AG04450 (cell line): ENCODE measurements around the gene UCHL3. TPM values are rescaled to one million over a fixed set of nuclear protein-coding genes. Genes with fewer than 3 reads are reported as not detected.

ENCODE experiments used
- CTCF ChIA-PET: fragments of 300-600, 350-600 bp; formaldehyde crosslinking; extraction: SDS; loops from one replicate; lab custom pipeline; 2022; ENCODE audit warnings: antibody characterized with exemption, inconsistent platforms; lab: Charles Lee
- POLR2A ChIA-PET: fragments of 350-600 bp; formaldehyde crosslinking; extraction: SDS; loops from one replicate; lab custom pipeline; 2021; ENCODE audit warnings: antibody characterized with exemption, inconsistent platforms; lab: Yijun Ruan, JAX
- DNase-seq: peaks from one replicate; pipeline ENCODE4 v3.0.0-alpha.2; 2011; ENCODE audit warnings: low read depth, low spot score
- H3K27ac ChIP-seq: one replicate; pipeline ENCODE4 v1.5.1; 2012; ENCODE audit warnings: low read depth, low read length, control low read depth
- H3K27me3 ChIP-seq: one replicate; pipeline ENCODE4 v1.6.0; 2012; ENCODE audit warnings: low read length; ENCODE audit not compliant: control insufficient read depth, insufficient read depth
- H3K4me3 ChIP-seq: 2 replicates; pipeline ENCODE4 v1.5.1; 2011; ENCODE audit warnings: mild to moderate bottlenecking, low read depth, low read length, control low read depth
- H3K9me3 ChIP-seq: 2 replicates; pipeline ENCODE4 v1.5.1; 2012; ENCODE audit warnings: low read length; ENCODE audit not compliant: control insufficient read depth, insufficient read depth
- CTCF ChIP-seq: IDR thresholded peaks from 2 replicates; pipeline ENCODE4 v1.5.1; 2011; ENCODE audit warnings: low read depth, low read length, control low read depth, inconsistent platforms
- polyA plus RNA-seq: library from polyadenylated mRNA; depleted of rRNA; stranded (reverse); fragments of >200 nt; gene quantifications from 2 replicates; pipeline ENCODE4 v1.2.3, GENCODE V29; 2011

UCHL3 gene
- polyA plus RNA-seq, 1 experiment, result 95.5 TPM

GRCh38 chr13:75641026-75641425 is 91.4 kb downstream of the UCHL3 start:
- no peak overlapping the region for H3K4me3 ChIP-seq
- H3K27me3 ChIP-seq, result no peaks in the 10 kb centered on the region
- no peaks in the 10 kb centered on the region; the same call in 1 of the 2 replicates for H3K9me3 ChIP-seq
- ChIA-PET POLR2A (interaction anchor here (0.7 kb wide), 1 partner anchor 20 kb away, joined by 3 read pairs; no protein-coding TSS in a partner anchor), CTCF (no interaction called here)
- no peak for TF ChIP-seq CTCF
- H3K27ac ChIP-seq, result no peak overlapping the region
- no peak for DNase-seq

GRCh38 chr13:75643182-75643581 is 93.6 kb downstream of the UCHL3 start:
- no peak for DNase-seq
- ChIA-PET POLR2A (no interaction called here), CTCF (interaction anchor here (0.6 to 1.0 kb wide), 2 partner anchors 30 to 92 kb away, joined by 3 to 4 read pairs; no protein-coding TSS in a partner anchor)
- TF ChIP-seq CTCF, result no peak
- Histone ChIP-seq H3K9me3 (no peaks in the 10 kb centered on the region), H3K4me3 (no peak overlapping the region), H3K27me3 (no peaks in the 10 kb centered on the region), H3K27ac (no peak overlapping the region)

GRCh38 chr13:75643693-75644092 is 94.1 kb downstream of the UCHL3 start:
- ChIA-PET POLR2A (no interaction called here), CTCF (interaction anchor here (1.0 kb wide), 2 partner anchors 30 to 44 kb away, joined by 3 to 4 read pairs; no protein-coding TSS in a partner anchor)
- no peak overlapping the region for H3K4me3 ChIP-seq
- no peak for DNase-seq
- H3K27me3 ChIP-seq, result no peaks in the 10 kb centered on the region
- H3K27ac ChIP-seq, result no peak overlapping the region
- H3K9me3 ChIP-seq, result no peaks in the 10 kb centered on the region
- TF ChIP-seq CTCF, result no peak

GRCh38 chr13:75645141-75645540 is 95.5 kb downstream of the UCHL3 start:
- Histone ChIP-seq H3K4me3 (no peak overlapping the region), H3K9me3 (no peaks in the 10 kb centered on the region), H3K27ac (no peak overlapping the region), H3K27me3 (no peaks in the 10 kb centered on the region)
- CTCF ChIA-PET, result interaction anchor here (0.6 kb wide), 2 partner anchors 24 to 43 kb away, joined by 3 to 4 read pairs; no protein-coding TSS in a partner anchor
- TF ChIP-seq CTCF, result no peak
- POLR2A ChIA-PET, result no interaction called here
- DNase-seq, result no peak

- Histone ChIP-seq H3K4me3 (no peak overlapping the region), H3K9me3 (no peaks in the 10 kb centered on the region), H3K27ac (no peak overlapping the region), H3K27me3 (no peaks in the 10 kb centered on the region)
- CTCF ChIA-PET, result interaction anchor here (0.6 to 0.9 kb wide), 3 partner anchors 7 to 59 kb away, joined by 3 to 7 read pairs (median 3); no protein-coding TSS in a partner anchor
- no peak for DNase-seq
- POLR2A ChIA-PET, result interaction anchor here (0.6 kb wide), 1 partner anchor 155 kb away, joined by 6 read pairs; no protein-coding TSS in a partner anchor
- TF ChIP-seq CTCF, result no peak
Observed at GRCh38 chr13:75647126-75647784, 97.7 kb downstream of the UCHL3 start.
